Amygdala (tissue), 56 donors: Measurements from ENCODE around the gene SDK2.

Experiments
- DNase-seq, 56 donors: peaks; one replicate each; lab custom pipeline; 2025; lab: John Stamatoyannopoulos, UW

The SDK2 gene

DNA sequence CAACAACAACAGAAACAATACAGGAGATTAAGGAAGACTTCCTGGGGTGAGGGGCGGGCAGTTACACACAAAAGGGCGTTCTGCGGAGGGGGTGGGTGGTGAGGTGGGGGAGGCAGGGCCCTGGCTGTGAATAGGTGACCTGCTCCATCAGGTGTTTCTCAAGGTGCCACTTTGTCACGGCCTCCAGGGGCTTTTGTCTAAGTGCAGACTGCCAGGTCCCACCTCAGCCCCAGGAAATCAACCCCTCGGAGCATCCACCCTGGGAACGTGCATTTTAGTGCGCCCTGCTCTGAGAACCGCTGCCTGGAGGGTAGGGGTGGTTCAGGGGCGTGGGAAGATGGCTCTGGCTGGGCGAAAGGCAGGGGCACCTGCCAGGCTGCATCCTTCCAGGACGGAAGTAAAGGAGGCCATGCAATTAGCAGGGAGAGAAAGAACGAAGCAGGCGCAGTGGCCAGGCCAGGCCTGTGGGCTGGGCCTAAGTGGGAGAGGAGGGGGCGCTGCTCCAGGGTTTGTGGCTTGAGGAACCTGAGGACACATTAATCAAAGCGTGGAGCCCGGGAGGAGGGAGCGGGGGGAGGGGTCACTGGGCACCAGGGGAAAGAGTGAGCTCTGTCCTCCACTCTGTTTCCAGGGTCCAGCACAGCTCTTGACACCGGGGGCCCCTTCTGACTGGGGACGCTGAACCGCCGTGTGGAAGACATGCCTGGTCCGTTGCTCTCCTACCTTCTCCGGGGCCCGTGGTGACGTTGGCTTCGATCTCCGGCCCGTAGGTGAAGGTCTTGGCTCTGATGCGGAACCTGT lies 283.1 kb downstream of the SDK2 start:
- no peak for DNase-seq

GRCh38 chr17:73359987-73360410 lies 284.2 kb downstream of the SDK2 start:
- DNase-seq: peak in 13 of 56 donors; percentile 13 to 55 (median 33)

DNA sequence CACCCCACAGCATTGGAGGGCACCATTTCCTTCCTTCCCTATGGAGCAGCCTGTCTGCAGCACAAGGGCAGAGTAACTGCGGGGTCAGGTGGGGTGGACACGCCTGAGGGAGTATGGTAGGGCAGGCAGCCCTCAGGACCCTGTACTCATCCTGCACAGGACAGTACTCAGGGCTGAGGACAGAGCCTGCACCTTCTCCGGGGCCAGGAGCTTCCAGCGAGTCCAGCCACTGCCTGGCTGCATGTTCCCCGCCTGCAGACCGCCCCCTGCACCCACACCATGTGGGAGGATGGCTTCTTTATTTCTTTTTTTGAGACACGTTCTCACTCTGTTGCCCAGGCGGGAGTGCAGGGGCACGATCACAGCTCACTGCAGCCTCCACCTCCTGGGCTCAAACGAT lies 284.9 kb downstream of the SDK2 start:
- no peak for DNase-seq

DNA sequence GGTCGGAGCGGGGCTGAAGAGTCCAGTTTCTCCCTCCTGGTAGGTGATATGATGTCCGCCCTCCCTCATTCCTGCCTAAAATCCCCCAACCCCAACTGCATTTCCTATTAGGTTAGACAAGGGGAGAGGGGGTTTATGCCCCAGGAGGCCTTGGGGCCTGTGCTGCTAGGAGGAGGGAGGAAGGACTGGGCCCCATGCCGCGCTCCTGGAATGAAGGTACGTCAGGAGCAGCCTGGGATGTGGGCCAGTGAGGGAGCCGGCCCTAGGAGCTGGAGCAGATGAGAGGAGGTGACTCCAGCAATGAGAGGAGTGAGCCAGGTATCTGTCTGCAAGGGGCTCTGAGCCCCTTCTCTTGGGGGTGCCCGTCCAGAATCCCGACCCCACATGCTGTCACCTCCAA lies 285.6 kb downstream of the SDK2 start:
- no peak for DNase-seq

GRCh38 chr17:73357981-73358380 lies 286.3 kb downstream of the SDK2 start:
- DNase-seq: no peak

DNA sequence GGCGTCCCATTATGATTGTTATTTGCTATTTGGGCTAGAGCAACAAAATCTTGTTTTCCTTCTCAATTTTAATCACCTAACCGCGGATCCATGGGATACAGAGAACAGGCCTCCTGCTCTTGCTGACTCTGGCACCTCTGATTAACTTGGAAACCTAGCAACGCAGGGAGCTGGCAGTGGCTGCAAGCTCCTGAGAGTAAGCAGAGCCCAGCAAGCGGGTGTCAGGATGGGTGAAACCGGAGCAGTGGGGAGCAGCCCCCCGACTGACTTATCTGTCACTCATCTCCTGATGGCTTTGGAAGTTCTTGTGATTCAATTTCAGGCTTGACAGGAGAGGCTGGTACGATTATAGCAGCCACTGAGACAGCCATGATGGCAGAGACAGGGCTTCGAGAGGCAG lies 286.9 kb downstream of the SDK2 start:
- DNase-seq: peak in 5 of 56 donors; percentile 8 to 45 (median 26)

DNA sequence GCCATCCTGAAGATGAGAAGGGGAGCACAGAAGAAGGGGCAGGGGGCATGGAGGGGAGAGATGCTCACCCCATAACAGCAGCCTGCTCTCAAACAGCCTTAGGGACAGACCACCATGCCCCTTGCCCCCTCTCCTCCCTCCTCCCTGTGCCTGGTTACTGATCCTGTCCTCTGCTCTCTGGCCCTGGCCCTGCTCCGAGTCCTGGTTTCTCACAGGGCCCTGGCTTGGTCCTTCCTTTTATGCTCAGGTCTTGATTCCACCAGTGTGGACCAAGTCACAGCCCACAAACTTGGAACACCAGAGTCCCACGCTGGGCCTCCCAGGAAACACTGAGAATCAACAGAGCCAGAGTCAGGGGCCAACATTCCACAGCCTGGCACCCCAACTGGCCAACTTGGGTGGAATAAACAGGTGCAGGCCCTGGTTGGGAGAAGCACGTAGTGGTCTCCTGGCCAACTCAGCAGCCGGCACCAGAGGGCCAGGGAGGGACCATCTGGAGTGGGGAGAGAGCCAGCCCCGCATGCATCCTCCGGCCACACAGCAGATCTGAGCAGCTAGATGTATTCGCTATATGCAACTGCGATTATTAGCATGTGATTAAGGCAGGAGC lies 287.6 kb downstream of the SDK2 start:
- peak in 1 of 56 donors; percentile 43 for DNase-seq

GRCh38 chr17:73354423-73355284 lies 289.6 kb downstream of the SDK2 start:
- no peak for DNase-seq

DNA sequence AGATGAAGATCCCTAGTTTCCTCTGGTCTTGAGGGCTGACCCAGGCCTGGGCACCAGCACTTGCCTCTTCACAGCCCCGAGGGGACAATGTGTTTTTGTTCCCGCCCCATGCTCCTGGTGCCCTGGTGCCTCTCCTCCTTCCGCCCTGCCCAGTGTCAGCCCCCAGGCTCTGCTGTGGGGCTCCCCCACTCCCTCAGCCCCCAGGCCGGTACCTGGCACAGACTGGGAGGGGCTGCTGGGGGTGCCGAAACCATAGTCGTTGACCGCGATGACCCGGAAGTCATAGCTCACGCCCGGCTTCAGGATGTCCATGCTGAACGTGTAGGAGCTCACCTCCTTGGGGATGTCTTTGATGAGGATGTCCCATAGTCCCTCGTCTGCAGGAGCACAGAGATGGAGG lies 292.0 kb downstream of the SDK2 start:
- DNase-seq: no peak

GRCh38 chr17:73351764-73352163 lies 292.5 kb downstream of the SDK2 start:
- no peak for DNase-seq

DNA sequence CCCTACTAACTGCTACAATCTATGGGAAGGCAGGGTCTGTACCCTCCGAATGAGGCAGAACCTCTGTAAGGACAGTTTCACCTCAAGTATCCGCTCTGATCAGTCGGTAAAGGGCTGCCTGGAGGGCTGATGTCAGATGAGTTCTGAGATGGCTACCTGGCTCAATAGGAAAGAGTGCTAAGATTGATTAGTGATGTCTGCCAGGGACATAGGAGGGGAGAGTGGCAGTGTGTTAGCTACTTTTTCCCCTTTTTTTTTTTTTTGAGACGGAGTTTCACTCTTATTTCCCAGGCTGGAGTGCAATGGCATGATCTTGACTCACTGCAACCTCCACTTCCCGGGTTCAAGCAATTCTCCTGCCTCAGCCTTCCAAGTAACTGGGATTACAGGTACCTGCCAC lies 293.4 kb downstream of the SDK2 start:
- no peak for DNase-seq

GRCh38 chr17:73349647-73350046 lies 294.6 kb downstream of the SDK2 start:
- no peak for DNase-seq

- DNase-seq: peak in 51 of 56 donors; percentile 24 to 87 (median 67)
Observed at GRCh38 chr17:73349138-73349537, 295.1 kb downstream of the SDK2 start.

DNA sequence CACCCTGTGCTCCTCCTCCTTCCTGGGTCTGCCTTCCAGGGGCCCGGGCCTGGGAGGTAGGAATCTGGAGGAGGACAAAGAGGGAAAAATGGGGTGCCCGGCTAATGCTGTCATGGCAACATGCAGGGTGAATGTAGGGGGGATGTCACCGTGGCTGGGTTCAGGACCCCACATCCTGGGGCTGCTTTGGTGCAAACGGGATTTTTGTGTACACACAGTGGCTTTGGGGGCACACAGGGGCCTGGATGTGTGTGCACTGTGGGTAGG lies 295.5 kb downstream of the SDK2 start:
- no peak for DNase-seq

DNA sequence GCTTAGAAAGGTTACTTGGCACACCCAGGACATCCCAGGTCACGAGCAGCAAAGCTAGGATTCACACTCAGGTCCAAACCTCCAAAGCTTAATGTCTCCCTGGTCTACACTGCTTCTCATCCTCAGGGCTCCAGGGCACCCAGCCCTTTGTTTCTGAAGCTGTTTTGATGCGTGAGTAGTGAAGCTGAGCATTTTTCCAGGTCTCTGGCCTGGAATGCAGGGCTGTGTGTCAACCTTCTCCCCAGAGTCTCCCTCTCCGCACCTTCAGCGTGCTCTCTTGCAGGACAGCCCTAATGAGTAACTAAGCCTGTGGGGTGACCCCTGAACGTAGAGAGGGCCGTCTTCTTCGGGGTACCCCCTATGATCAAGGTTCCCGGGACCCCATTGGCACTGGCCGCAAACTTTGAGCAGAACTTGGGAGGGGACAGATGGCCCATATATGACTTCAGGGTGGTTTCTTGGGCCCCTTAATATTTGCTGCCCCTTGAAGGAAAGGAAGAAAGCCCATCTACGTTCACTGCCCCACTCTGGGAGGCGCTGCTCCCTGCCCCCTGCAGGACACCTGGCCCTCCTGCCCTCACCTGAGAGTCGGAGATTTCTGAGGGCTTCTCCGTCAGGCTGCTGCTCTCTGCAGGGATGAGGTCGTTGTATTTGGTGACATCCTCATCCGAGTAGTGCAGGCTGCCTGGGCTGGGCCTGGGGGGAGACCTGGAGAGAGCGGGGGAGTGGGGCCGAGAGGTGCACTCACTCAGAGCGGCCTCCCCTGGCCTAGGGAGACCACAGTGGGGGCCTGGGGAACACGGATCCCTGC lies 296.0 kb downstream of the SDK2 start:
- no peak for DNase-seq

- DNase-seq: peak in 48 of 56 donors; percentile 18 to 88 (median 62)
Observed at GRCh38 chr17:73347351-73347750, 296.9 kb downstream of the SDK2 start.

DNA sequence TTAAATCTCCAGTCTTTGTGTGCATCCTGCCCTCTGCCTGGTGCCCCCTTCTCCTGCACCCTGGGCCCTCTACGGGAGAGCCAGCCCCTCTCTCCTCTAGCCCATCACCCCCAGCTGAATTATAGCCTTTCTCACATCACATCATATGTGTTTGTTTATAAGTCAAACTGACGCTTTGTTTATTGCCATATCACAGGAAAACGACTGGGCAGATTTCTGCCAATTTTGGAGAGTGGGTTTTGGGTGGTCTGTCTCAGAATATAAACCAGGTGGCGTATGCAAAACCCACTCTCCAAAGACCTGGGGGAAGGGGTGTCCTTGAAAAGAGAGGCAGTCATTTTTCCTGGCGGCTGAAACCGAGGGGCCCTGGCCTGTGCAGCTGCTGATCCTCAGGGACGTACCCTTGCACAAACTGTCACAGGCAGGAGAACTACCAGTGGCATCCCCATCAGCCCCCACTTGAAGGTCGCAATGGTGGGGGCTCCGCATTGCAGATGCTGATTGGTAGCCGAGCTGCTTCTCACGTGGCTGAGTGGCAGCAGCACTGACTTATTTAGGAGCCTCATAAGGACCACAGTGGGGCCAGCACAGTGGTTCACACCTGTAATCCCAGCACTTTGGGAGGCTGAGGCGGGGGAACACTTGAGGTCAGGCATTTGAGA lies 297.6 kb downstream of the SDK2 start:
- DNase-seq: no peak

DNA sequence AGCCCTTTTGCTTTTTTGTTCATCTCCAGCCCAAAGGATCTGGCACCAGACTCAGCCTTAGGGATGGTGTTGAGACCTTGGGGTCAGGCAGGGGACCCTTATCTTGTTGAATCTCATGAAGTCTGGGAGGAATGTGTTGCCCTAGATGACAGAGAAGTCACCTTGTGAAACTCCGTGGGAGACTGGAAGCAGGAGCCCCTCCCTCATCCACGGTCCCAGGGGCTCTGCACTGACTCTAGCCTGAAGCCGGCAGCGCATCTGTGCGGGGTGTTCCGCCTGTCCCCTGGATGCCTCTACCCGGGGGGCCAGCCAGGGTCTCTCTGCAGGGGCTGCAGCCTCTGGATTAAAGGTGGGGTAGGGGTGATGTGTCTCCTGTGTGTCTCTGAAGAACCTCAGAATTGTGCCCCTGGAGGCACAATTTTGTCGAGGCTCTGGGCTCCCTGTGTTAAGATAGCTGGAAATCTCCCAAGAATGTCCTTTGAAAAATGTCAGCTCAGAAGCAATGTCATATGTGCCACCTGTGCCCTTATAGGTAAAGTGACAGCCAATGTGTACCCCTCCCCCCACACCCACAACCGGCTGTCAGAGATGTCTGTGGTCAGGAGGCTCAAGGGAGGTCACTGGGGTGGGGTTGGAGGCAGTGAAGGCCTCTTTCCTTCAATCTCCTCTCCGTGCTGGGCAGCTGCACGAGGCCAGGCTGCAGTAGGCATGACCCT lies 300.3 kb downstream of the SDK2 start:
- DNase-seq: peak in 1 of 56 donors; percentile 15

DNA sequence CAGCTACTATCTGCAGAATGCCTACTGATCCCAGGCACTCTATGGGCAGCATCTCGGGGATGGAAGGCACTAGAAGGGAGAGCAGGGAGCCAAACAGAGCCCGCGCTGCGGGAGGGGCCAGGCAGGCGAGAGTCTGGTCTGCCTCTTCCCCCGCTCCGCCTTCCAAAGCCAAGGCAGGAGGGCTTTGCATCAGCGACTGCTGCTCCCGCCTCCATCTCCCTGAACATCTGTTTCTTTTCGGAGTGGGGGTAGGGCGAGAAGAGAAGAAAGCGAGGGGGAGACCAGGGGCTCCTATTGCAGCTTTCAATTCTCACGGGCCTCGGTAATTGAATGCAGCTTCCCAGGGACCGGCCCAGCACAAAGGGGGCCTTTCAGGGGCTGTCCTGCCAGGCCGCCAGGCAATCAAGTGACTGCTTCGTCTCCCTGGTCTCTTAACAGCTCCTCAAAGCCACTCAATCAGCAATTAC lies 301.0 kb downstream of the SDK2 start:
- peak in 51 of 56 donors; percentile 30 to 91 (median 71) for DNase-seq
